T-helper 1 cell treated with Interleukin-12 subunit alpha and Interleukin-12 subunit beta and Interleukin-4 antibody, amounts not matched to agents 30 ng/mL and 1 ng/mL, for 36 hours (primary cell): ENCODE measurements around the gene LYZL2. TPM values are rescaled to one million over a fixed set of nuclear protein-coding genes. Genes with fewer than 3 reads are reported as not detected.

ENCODE experiments used
- total RNA-seq: library from RNA; stranded (reverse); gene quantifications from 2 replicates; pipeline ENCODE4 v1.2.3, GENCODE V29; 2022

Gene LYZL2
- total RNA-seq, 1 donor from 2014 or later: not detected

Other genes starting within 250 kb of the LYZL2 start
- 59.2 and 62.5 TPM in 2 replicates for gene MAP3K8, start 195.6 kb downstream of the LYZL2 start, total RNA-seq